ENCODE results near the gene ANGPTL2.

DNA sequence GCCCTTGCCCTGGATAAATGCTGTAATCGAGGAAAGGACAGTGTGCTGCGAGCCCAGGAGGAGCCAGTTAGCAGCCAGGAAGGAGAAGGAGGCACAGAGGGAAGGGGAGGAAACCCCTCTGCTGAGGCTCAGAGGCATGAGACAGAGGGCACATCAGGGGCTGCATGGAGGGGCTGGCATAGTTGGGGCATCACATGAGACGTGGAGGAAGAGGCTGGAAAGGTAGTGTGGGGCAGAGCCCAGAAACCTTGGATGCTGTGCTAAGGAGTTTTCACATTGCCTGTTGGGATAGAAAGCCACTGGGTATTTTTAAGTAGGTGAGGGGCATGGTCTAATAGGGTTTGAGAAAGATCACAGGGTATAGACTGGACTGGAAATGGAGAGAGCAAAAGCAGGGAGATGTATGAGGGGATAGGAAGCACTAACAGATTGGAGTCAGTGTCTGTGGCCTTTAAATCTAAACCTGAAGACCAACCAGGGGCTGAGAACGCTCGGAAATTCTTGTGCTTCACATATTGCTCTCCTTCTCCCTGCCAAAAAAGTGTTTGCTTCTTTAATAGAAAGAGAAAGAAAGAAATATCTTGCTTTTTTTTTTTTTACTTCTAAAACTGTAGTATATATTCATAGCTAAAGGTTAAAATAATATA, 33.0 kb upstream of the ANGPTL2 start:
- TF ChIP-seq POLR2A (IDR thresholded peaks at IDR 0.05; ENCODE audit: low read length) (no peak), GATA1 (IDR thresholded peaks at IDR 0.05; ENCODE audit: low read depth, low read length) (no peak)

Data from erythroblast (primary cell).